ENCODE results near the gene MAST2. TPM values are rescaled to one million over a fixed set of nuclear protein-coding genes. Genes with fewer than 3 reads are reported as not detected.
A peak's percentile ranks its signal among the peaks of the same experiment; 100 is the strongest.

Gene MAST2
- total and polyA plus RNA-seq, 2 of the 13 experiments (the other 11 are each of a cell fraction or from before 2014, with no cell fraction given), result 15.3 to 23.0 TPM

- TF ChIP-seq HOXD1 (CRISPR knock-in tag; IDR thresholded peaks at IDR 0.05), result no peak
- TF ChIP-seq XRCC5 (optimal IDR thresholded peaks at IDR 0.05; ENCODE audit: low read length), result peak; percentile 34
- TF ChIP-seq KDM2A (CRISPR knock-in tag; IDR thresholded peaks at IDR 0.05; ENCODE audit: borderline replicate concordance, low read depth), result 0 out of 2 replicates have a peak, but pooled peaks have one; percentile 17
- TF ChIP-seq FOSL1 (CRISPR knock-in tag; IDR thresholded peaks at IDR 0.05; ENCODE audit: borderline replicate concordance), result peak; percentile 73; the same call in 1 of the 2 replicates
- no peak for TF ChIP-seq KLF12 (CRISPR knock-in tag; IDR thresholded peaks at IDR 0.05; ENCODE audit: borderline replicate concordance)
- no peak for TF ChIP-seq STAG1 (CRISPR knock-in tag; IDR thresholded peaks at IDR 0.05)
- TF ChIP-seq POLR2A (IDR thresholded peaks at IDR 0.05; ENCODE audit: insufficient read depth in 1 of 2, low read depth in 2 of 2, low read length in 2 of 2), result 0 out of 4 replicates have a peak, but pooled peaks of 1 of the 2 experiments have one; percentile 30
- TF ChIP-seq, protein P1, sequence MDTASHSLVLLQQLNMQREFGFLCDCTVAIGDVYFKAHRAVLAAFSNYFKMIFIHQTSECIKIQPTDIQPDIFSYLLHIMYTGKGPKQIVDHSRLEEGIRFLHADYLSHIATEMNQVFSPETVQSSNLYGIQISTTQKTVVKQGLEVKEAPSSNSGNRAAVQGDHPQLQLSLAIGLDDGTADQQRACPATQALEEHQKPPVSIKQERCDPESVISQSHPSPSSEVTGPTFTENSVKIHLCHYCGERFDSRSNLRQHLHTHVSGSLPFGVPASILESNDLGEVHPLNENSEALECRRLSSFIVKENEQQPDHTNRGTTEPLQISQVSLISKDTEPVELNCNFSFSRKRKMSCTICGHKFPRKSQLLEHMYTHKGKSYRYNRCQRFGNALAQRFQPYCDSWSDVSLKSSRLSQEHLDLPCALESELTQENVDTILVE (CRISPR knock-in tag; IDR thresholded peaks at IDR 0.05), result no peak
- no peak for TF ChIP-seq NFE2L1 (CRISPR knock-in tag; IDR thresholded peaks at IDR 0.05; ENCODE audit: borderline replicate concordance)
- no peak for TF ChIP-seq RBM39 (IDR thresholded peaks at IDR 0.05; ENCODE audit: low read depth, low read length, poor library complexity, severe bottlenecking)
- TF ChIP-seq ZNF432 (CRISPR knock-in tag; IDR thresholded peaks at IDR 0.05; ENCODE audit: borderline replicate concordance), result no peak
- no peak for TF ChIP-seq LRRFIP1 (CRISPR knock-in tag; conservative IDR thresholded peaks at IDR 0.05)
- peak; percentile 73; the same call in 1 of the 2 replicates for TF ChIP-seq MYPOP (CRISPR knock-in tag; IDR thresholded peaks at IDR 0.05)
- TF ChIP-seq GLI4 (CRISPR knock-in tag; IDR thresholded peaks at IDR 0.05; ENCODE audit: borderline replicate concordance), result 0 out of 2 replicates have a peak, but pooled peaks have one; percentile 49
- TF ChIP-seq ZNF251 (CRISPR knock-in tag; IDR thresholded peaks at IDR 0.05), result no peak
Observed at GRCh38 chr1:45802343-45803298, 791 bp upstream of the MAST2 start (continued).

All from HepG2 (cell line).